PC-3 (cell line): ENCODE results near the gene LHX4.

Experiments
- CTCF ChIP-seq: fragments of 300-600 bp; sonication (generic); conservative IDR thresholded peaks from 2 replicates; pipeline ENCODE4 v1.5.1; 2017; ENCODE audit warnings: antibody characterized with exemption, low read depth, mild to moderate bottlenecking, low read length
- EZH2phosphoT487 ChIP-seq: fragments of 300-600 bp; sonication (generic); IDR thresholded peaks from 2 replicates; pipeline ENCODE4 v1.6.1; 2018; ENCODE audit warnings: mild to moderate bottlenecking, antibody characterized with exemption, low read length, borderline replicate concordance

- TF ChIP-seq CTCF, result no peak
- TF ChIP-seq EZH2phosphoT487, result no peak
These were observed 29.6 kb downstream of the LHX4 start for GRCh38 chr1:180259431-180260338.
